WTC11 (cell line): ENCODE measurements around the gene SHD. TPM values are rescaled to one million over a fixed set of nuclear protein-coding genes. Genes with fewer than 3 reads are reported as not detected.

Source experiments
- ATAC-seq: fragments of 200-7000 bp; cut with Tn5 transposase; 2 replicates; pipeline ENCODE4 v1.10.0; 2021; ENCODE audit warnings: mild to moderate bottlenecking, moderate library complexity
- CTCF ChIA-PET: fragments of 300-600 bp; sonication (Branson Sonifier 250); formaldehyde crosslinking; loops from one replicate; lab custom pipeline; 2021; ENCODE audit warnings: antibody characterized with exemption; lab: Charles Lee
- POLR2A ChIA-PET: fragments of 350-600 bp; sonication (Branson Sonifier 250); formaldehyde crosslinking; loops from one replicate; lab custom pipeline; 2021; ENCODE audit warnings: antibody characterized with exemption; lab: Charles Lee
- DNase-seq: peaks from one replicate; pipeline ENCODE4 v3.0.0; 2021; ENCODE audit warnings: low spot score
- H3K27ac Mint-ChIP-seq: 2 replicates; pipeline ENCODE4 v1.8.0; 2021; ENCODE audit warnings: mixed read lengths
- H3K27me3 Mint-ChIP-seq: 2 replicates; pipeline ENCODE4 v1.8.0; 2021; ENCODE audit warnings: low read depth, mild to moderate bottlenecking, moderate library complexity, mixed read lengths
- H3K36me3 Mint-ChIP-seq: 2 replicates; pipeline ENCODE4 v1.8.0; 2021; ENCODE audit warnings: mixed read lengths
- H3K4me1 Mint-ChIP-seq: 2 replicates; pipeline ENCODE4 v1.8.0; 2022; ENCODE audit warnings: mixed read lengths
- H3K4me3 Mint-ChIP-seq: 2 replicates; pipeline ENCODE4 v1.8.0; 2021; ENCODE audit warnings: mild to moderate bottlenecking, moderate library complexity, mixed read lengths
- H3K9me3 Mint-ChIP-seq: 2 replicates; pipeline ENCODE4 v1.8.0; 2021; ENCODE audit warnings: mixed read lengths
- ATF1 ChIP-seq: sonication (generic); formaldehyde crosslinking; IDR thresholded peaks from 2 replicates; pipeline ENCODE4 v1.8.1; 2023; ENCODE audit warnings: mild to moderate bottlenecking, moderate library complexity, missing genetic modification reagents
- CREM ChIP-seq: sonication (generic); formaldehyde crosslinking; IDR thresholded peaks from 2 replicates; pipeline ENCODE4 v1.8.1; 2022; ENCODE audit warnings: mild to moderate bottlenecking, missing genetic modification reagents, moderate library complexity
- FOXP1 ChIP-seq: sonication (generic); formaldehyde crosslinking; IDR thresholded peaks from 2 replicates; pipeline ENCODE4 v1.8.0; 2022; ENCODE audit warnings: missing genetic modification reagents, mild to moderate bottlenecking, moderate library complexity, borderline replicate concordance
- OVOL2 ChIP-seq: fragments of 250-450 bp; sonication (Bioruptor Pico); IDR thresholded peaks from 2 replicates; pipeline ENCODE4 v1.9.0; 2021; ENCODE audit warnings: mild to moderate bottlenecking, borderline replicate concordance
- RELA ChIP-seq: sonication (generic); formaldehyde crosslinking; IDR thresholded peaks from 2 replicates; pipeline ENCODE4 v1.8.1; 2022; ENCODE audit warnings: missing genetic modification reagents, mild to moderate bottlenecking, borderline replicate concordance
- ZNF121 ChIP-seq: sonication (generic); formaldehyde crosslinking; IDR thresholded peaks from 2 replicates; pipeline ENCODE4 v1.8.0; 2023; ENCODE audit warnings: missing genetic modification reagents
- ZNF263 ChIP-seq: sonication (generic); formaldehyde crosslinking; IDR thresholded peaks from 2 replicates; pipeline ENCODE4 v1.8.1; 2022; ENCODE audit warnings: low read depth, mild to moderate bottlenecking, moderate library complexity, missing genetic modification reagents
- total RNA-seq: library from RNA; stranded (reverse); gene quantifications from 3 replicates; pipeline ENCODE4 v1.2.3, GENCODE V29; 2021
- TF ChIP-seq, protein P1 (sequence below): fragments of 250-450 bp; sonication (Bioruptor Pico); IDR thresholded peaks from 2 replicates; pipeline ENCODE4 v1.9.0; 2021; ENCODE audit warnings: mild to moderate bottlenecking, borderline replicate concordance
- TF ChIP-seq, protein P2 (sequence below): sonication (generic); formaldehyde crosslinking; IDR thresholded peaks from 2 replicates; pipeline ENCODE4 v1.8.0; 2022; ENCODE audit warnings: missing genetic modification reagents
- TF ChIP-seq, protein P3 (sequence below): sonication (generic); formaldehyde crosslinking; IDR thresholded peaks from 2 replicates; pipeline ENCODE4 v1.8.0; 2023; ENCODE audit warnings: missing genetic modification reagents

Gene SHD
- total RNA-seq, 1 experiment from 2014 or later: 3.4 TPM

DNA sequence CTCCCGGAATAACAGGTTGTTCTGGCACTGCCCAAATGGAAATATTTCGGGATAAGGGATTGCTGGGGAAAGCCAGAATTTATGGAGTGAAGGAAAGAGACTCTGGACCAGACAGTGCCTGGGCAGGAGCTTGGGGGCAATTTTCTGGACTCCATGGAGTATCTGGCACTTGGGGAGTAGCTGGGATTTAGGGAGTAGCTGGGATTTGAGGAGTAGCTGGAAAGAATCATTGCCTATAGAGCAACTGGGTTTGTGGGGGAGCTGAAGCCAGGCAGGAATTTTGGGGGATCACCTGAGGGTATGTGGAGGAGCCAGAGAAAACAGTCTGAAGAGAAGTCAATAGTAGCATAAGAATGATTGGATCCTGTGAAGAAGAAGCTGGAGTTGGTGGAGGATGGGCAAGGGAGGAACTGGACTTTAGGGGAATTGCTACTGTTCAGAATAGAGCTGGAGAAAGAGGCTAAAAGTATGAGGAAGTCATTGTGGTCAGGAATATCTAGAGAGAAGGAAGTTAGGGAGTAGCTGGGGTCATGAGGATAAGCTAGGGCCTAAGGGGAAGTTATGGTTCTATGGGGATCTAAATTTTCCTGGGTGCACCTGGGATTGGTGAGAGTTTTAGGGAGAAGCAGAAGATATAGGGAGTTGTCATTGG, 40.1 kb downstream of the SHD start (continued):
- TF ChIP-seq, protein P1, sequence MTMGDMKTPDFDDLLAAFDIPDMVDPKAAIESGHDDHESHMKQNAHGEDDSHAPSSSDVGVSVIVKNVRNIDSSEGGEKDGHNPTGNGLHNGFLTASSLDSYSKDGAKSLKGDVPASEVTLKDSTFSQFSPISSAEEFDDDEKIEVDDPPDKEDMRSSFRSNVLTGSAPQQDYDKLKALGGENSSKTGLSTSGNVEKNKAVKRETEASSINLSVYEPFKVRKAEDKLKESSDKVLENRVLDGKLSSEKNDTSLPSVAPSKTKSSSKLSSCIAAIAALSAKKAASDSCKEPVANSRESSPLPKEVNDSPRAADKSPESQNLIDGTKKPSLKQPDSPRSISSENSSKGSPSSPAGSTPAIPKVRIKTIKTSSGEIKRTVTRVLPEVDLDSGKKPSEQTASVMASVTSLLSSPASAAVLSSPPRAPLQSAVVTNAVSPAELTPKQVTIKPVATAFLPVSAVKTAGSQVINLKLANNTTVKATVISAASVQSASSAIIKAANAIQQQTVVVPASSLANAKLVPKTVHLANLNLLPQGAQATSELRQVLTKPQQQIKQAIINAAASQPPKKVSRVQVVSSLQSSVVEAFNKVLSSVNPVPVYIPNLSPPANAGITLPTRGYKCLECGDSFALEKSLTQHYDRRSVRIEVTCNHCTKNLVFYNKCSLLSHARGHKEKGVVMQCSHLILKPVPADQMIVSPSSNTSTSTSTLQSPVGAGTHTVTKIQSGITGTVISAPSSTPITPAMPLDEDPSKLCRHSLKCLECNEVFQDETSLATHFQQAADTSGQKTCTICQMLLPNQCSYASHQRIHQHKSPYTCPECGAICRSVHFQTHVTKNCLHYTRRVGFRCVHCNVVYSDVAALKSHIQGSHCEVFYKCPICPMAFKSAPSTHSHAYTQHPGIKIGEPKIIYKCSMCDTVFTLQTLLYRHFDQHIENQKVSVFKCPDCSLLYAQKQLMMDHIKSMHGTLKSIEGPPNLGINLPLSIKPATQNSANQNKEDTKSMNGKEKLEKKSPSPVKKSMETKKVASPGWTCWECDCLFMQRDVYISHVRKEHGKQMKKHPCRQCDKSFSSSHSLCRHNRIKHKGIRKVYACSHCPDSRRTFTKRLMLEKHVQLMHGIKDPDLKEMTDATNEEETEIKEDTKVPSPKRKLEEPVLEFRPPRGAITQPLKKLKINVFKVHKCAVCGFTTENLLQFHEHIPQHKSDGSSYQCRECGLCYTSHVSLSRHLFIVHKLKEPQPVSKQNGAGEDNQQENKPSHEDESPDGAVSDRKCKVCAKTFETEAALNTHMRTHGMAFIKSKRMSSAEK: no peak
- TF ChIP-seq, protein P2, sequence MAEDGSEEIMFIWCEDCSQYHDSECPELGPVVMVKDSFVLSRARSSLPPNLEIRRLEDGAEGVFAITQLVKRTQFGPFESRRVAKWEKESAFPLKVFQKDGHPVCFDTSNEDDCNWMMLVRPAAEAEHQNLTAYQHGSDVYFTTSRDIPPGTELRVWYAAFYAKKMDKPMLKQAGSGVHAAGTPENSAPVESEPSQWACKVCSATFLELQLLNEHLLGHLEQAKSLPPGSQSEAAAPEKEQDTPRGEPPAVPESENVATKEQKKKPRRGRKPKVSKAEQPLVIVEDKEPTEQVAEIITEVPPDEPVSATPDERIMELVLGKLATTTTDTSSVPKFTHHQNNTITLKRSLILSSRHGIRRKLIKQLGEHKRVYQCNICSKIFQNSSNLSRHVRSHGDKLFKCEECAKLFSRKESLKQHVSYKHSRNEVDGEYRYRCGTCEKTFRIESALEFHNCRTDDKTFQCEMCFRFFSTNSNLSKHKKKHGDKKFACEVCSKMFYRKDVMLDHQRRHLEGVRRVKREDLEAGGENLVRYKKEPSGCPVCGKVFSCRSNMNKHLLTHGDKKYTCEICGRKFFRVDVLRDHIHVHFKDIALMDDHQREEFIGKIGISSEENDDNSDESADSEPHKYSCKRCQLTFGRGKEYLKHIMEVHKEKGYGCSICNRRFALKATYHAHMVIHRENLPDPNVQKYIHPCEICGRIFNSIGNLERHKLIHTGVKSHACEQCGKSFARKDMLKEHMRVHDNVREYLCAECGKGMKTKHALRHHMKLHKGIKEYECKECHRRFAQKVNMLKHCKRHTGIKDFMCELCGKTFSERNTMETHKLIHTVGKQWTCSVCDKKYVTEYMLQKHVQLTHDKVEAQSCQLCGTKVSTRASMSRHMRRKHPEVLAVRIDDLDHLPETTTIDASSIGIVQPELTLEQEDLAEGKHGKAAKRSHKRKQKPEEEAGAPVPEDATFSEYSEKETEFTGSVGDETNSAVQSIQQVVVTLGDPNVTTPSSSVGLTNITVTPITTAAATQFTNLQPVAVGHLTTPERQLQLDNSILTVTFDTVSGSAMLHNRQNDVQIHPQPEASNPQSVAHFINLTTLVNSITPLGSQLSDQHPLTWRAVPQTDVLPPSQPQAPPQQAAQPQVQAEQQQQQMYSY (CRISPR knock-in tag): no peak

DNA sequence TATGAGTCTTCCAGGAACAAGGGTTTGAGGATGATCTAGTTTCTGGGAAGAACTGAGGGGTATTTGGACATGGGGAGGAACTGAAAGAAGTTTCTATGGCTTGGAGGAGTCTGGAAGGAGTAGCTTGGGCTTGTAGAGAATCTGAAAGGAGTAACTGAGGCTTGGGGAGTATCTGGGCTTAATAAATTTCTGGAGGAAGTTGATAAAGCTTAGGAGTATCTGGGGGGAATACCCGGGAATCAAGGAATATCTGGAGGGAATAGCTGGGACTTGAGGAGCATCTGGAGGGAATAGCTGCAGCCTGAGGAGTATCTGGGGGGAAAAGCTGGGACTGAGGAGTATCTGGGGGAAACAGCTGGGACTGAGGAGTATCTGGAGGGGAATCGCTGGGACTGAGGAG, 41.4 kb downstream of the SHD start:
- Mint-ChIP-seq H3K4me3 (no peak overlapping the region), H3K27ac (no peak overlapping the region), H3K27me3 (no peaks in the 10 kb centered on the region; the same call in none of the 2 replicates), H3K36me3 (peaks cover 50% of the 10 kb centered on the region), H3K4me1 (no peaks in the 10 kb centered on the region), H3K9me3 (peaks cover 32% of the 10 kb centered on the region)
- ChIA-PET CTCF (interaction anchor here (0.9 to 5.8 kb wide), 3 partner anchors 22 to 53 kb away, joined by 3 to 35 read pairs (median 7); no protein-coding TSS in a partner anchor), POLR2A (interaction anchor here (0.7 to 0.8 kb wide), 2 partner anchors 10 to 53 kb away, joined by 3 read pairs; no protein-coding TSS in a partner anchor)
- ATAC-seq: no peak
- TF ChIP-seq OVOL2 (CRISPR knock-in tag) (no peak), ZNF121 (CRISPR knock-in tag) (no peak), FOXP1 (CRISPR knock-in tag) (no peak), CREM (CRISPR knock-in tag) (no peak), ATF1 (CRISPR knock-in tag) (no peak), RELA (CRISPR knock-in tag) (no peak)
- TF ChIP-seq, protein P2 (CRISPR knock-in tag): no peak
- no peak for DNase-seq

DNA sequence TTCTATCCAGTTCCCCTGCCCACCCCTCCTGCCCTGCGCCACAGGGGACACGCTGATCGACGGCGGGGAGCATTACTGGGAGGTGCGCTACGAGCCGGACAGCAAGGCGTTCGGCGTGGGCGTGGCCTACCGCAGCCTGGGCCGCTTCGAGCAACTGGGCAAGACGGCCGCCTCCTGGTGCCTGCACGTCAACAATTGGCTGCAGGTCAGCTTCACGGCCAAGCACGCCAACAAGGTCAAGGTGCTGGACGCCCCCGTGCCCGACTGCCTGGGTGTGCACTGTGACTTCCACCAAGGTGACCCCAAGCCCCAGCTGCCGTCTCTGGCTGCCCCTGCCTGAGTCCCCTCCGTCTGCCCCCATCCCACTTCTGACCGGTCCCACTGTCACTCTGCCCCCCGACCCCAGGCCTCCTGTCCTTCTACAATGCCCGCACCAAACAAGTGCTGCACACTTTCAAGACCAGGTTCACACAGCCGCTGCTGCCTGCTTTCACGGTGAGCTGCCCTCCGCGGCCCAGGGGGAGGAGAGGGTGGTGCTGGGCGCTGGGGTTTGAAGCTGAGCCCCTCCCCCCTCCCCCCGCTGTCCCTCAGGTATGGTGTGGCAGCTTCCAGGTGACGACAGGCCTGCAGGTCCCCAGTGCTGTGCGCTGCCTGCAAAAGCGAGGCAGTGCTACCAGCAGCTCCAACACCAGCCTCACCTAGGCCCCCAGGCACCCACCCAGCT, 44.0 kb downstream of the SHD start:
- ChIA-PET CTCF (interaction anchor here (1.4 to 5.8 kb wide), 5 partner anchors 30 to 90 kb away, joined by 3 to 35 read pairs (median 5); partner anchors contain the start of gene YJU2), POLR2A (no interaction called here)
- H3K27me3 Mint-ChIP-seq: peaks cover 3% of the 10 kb centered on the region
- peaks cover 29% of the 10 kb centered on the region for H3K9me3 Mint-ChIP-seq
- ATAC-seq: no peak
- H3K4me3 Mint-ChIP-seq: no peak overlapping the region
- no peak for DNase-seq
- H3K4me1 Mint-ChIP-seq: peaks cover 10% of the 10 kb centered on the region
- peaks cover 35% of the 10 kb centered on the region for H3K36me3 Mint-ChIP-seq
- H3K27ac Mint-ChIP-seq: no peak overlapping the region
- no peak for TF ChIP-seq ZNF263 (CRISPR knock-in tag)
- TF ChIP-seq, protein P3, sequence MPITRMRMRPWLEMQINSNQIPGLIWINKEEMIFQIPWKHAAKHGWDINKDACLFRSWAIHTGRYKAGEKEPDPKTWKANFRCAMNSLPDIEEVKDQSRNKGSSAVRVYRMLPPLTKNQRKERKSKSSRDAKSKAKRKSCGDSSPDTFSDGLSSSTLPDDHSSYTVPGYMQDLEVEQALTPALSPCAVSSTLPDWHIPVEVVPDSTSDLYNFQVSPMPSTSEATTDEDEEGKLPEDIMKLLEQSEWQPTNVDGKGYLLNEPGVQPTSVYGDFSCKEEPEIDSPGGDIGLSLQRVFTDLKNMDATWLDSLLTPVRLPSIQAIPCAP (CRISPR knock-in tag): no peak
